T-helper 2 cell (primary cell): ENCODE results near the gene FCHSD2.

Source experiments
- DNase-seq, 5 experiments: peaks; one replicate each; pipeline versions ENCODE4 v3.0.0 to v3.0.0-alpha.2; 2012 to 2022

The FCHSD2 gene

DNA sequence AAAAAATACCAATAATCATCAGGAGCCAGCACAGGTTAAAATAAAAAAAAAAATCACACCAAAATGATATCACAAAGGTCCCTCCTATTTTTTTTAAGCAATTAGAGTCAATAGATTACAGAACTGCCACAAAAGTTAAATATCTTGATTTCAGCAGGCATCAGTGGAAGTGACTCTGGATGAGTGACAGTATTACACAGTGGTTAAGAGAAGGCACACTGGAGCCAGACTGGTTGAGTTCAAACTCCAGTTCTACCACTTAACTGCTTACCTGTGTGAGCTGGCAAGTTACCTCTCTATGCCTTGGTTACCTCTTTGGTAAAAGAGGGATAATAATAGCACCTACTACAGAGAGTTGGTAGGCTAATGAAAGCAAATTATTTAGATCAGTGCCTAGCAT is 179.4 kb downstream of the FCHSD2 start:
- no peak for DNase-seq

DNA sequence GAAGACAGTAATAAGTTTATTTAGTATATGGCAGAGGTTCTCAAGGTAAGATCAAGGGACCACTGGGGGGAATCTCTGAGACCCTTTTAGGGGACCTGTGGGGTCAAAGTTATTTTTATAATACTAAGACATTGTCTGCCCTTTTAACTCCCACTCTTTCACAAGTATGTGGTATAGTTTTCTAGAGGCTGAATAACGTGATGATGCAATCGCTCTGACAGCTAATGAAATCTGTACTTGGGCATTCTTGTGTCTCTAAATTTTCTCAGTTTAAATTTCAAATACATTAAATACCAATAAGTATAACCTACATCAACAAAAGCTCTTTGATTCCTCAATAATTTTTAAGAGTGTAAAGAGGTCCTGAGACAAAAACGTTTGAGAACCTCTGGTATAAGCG is 180.0 kb downstream of the FCHSD2 start:
- no peak for DNase-seq

DNA sequence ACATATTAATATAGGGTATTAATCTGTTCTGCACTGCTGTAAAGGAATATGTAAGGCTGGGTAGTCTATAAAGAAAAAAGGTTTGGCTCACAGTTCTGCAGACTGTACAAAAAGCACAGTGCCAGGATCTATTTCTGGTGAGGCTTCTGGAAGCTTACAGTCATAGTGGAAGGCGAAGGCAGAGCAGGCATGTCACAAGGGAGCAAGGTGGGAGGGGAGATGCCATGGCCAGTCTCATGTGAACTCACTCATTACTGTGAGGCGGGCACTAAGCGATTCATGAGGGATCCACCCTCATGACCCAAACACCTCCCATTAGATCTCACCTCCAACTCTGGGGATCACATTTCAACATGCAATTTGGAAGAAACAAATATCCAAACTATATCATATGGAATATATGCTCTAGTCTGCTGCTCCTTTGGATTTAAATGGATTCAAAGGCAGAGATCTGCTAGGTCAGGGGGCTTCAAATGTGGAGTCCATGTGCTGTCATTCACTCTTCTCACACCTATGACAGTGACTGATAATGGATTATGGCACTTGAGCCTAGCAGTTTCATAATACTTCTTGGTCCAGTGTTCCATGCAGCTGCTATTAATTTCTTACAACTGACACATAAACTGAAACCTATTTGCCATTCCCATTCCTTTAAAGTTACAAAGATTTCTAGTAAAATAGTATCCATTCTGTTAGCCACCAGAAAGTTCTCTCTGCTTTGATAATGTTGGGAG is 182.0 kb downstream of the FCHSD2 start:
- DNase-seq: no peak

DNA sequence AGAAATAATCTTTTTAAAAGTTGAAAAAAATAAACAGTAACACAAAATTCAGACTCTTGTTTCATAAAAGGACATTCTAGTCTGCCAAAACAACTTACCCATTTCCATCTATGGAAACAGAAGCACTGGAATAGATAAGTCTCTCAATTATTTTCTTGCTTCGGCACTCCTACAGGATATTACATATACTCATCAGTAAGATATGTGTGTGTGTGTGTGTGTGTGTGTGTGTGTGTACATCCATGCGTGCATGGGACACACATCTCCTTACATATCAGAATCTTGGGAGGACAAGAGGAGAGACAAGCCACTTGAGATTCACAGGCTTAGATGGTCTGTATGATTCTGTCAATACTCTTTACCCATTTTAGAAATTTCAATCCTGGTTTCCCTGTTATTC is 183.3 kb downstream of the FCHSD2 start:
- DNase-seq: no peak

DNA sequence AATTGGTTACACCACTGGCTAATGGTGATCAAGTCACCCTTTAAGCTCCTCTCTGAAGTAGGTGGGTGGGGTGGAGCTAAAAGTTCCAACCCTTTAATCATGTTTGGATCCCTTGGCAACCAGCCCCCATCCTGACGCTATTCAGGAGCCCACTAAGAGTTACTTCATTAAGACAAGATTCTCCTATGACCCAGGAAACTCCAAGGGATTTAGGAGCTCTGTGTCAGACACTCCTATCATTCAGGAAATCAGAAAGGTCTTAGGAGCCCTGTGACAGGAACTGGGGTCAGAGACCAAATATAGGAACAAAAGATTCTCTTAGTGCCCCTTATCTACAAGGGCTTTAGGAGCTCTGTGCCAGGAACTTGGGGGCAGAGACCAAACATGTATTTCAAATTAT is 186.7 kb downstream of the FCHSD2 start:
- DNase-seq: no peak

DNA sequence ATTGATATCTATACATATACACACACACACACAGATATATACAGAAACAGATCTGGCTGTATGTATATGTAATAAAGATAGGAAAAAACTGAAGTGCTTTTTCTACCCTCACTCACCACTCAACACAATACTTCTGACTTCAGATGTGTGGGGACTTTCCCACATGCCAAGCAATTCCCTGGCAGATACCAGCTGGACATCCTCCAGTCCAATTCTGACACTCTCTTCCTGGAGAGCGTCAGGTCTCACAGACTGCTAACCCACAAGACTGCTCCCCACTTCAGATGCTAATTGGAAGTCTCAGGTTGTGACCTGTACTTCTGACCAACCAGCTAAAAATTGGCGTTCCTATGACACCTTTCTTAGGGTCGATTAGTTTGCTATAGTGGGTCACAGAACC is 187.3 kb downstream of the FCHSD2 start:
- no peak for DNase-seq

DNA sequence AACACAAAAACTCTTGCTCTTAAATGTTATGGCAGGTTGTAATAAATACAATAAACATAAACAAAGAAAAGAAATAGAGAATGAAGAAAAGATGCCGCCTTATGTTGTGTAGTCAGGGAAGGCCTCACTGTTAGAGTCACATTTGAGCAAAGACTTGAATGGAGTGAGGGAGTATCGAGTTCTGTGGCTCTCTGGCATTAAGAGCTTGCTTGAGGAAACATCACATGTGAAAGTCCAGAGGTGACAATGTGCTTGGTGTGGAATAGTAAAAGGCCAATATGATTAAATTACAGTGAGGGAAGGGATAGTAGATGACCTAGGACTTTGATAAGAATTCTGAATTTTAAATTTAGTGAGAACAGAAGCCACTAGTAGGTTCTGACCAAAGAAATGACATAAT is 188.5 kb downstream of the FCHSD2 start:
- no peak for DNase-seq

DNA sequence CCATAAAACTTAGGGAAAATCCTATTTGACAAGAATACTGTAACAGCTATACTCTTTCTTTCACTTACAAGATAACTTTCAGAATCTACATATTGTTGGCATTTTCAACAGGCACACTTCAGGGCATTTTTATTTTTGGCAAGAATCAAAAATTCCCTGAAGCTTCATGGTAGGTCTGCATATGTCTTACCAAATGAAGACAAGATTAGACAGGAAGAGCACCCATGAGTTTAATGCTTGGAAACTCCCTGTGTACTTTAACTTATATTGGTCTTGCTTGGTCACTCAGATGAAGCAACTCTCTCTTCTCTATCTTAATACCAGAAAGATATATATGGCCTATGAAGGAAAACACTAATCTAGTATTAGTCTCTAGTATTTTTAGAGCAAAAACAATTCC is 190.2 kb downstream of the FCHSD2 start:
- no peak for DNase-seq

DNA sequence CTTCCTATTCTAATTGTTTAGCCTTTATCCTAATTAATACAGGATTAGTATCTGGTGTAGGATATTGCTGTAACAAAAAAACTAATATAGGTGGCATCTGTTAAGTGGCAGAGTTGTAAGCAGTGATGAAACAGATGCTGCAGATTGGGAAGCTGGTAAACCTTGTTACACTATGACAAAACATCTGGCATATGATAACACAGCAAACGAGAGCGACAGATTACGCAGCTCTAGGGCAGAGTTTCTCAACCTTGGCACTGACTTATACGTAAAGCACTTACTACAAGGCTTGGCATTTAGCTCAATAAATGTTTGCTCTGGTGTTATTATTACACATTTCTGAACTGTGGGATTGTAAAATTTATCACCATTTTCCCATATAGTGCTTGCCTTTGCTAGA is 190.9 kb downstream of the FCHSD2 start:
- no peak for DNase-seq

DNA sequence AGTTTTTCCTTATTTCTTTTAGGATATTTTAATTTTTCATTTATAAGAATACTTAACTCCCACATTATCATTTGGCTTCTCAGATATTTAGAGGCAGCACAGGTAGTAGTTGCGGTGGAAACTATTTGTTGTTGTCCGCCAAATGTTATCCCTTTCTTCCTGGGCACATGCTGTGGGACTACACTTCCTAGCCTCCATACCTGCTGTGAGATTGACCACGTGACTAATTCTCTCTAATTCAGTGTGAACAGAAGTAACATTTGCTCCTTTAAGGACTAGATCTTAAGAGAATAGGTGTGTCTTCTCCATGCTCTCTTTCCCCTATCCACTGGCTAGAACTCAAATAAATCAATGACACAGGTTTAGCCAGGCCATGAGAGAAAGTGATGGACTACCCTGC is 191.4 kb downstream of the FCHSD2 start:
- no peak for DNase-seq

DNA sequence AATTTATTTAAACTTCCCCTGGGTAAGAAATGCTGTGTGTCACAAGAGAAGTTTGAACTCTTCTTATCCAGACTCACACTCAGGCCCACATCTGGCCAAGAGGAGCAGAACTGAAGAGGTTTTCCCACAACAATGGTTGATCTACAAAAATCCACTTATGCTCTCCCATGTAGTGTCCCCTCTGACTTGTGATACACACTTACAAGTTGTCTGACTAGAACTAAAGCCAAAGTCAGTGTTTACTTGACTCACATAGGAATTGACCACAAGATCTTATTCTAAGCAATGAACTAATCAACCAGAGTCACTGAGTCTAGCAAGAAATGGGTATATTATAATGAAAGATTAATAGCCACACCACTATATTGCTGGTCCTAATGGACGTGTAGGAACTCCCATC is 194.9 kb downstream of the FCHSD2 start:
- no peak for DNase-seq

DNA sequence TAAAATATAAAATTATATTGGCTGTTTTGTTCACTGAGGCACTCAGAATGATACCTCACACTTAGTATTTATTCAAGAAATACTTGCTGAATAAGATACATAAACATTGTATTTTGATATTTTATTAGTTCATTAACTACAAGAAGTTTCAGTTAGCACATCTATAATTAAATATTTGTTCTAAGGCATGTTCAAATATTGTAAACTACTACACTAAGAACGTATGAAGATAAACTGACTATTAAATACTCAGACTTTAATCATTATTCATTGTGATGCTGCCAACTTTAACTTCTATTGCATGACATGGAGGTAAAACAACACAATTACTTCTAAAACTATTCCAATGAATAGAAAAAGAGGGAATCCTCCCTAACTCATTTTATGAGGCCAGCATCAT is 198.5 kb downstream of the FCHSD2 start:
- DNase-seq: no peak

DNA sequence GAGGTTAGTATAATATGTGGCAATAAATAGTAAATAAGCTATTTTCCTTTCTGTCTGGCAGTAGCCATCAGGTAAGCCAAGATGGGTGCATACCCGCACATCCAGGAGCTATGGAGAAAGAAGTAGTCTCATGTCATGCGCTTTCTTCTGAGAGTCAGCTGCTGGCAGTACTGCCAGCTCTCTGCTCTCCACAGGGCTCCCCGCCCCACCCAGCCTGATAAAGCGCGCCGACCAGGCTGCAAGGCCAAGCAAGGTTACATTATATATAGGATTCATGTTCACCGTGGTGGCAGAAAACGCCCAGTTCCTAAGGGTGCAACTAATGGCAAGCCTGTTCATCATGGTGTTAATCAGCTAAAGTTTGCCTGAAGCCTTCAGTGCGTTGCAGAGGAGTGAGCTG is 201.7 kb downstream of the FCHSD2 start:
- no peak for DNase-seq

DNA sequence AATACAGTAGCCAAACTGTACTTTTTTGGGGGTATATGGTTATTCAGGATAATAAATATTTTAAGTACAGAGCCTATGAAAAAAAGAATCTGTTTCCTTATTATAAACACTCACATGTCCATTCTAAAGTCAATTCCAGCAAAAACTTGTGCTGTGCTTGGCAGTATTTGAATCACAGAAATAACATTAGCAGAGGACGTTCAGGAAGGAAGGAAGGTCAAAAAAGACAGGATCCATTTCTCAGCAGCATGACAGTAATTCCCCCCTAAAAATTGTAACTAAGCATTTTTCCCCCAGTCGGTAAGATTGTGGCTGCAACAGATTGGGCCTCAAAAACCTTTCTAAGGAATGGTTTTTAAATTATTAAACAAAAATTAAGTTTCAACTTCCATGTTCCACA is 203.1 kb downstream of the FCHSD2 start:
- DNase-seq: no peak

DNA sequence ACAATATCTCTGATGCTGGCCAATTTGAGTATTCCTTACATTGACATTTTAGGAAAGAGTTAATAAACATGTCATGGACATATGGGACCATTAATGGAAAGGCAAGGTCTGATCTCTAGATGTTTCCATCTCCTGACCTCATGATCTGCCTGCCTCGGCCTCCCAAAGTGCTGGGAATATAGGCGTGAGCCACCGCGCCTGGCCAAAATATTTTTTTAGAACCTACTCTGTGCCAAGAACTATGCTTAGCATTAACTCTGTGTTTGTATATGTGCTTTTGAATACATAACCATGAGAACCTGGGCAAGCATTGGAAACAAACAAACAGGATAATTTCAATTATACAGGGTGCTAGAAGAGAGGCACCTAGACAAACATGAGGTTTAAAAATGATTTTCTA is 204.7 kb downstream of the FCHSD2 start:
- no peak for DNase-seq

DNA sequence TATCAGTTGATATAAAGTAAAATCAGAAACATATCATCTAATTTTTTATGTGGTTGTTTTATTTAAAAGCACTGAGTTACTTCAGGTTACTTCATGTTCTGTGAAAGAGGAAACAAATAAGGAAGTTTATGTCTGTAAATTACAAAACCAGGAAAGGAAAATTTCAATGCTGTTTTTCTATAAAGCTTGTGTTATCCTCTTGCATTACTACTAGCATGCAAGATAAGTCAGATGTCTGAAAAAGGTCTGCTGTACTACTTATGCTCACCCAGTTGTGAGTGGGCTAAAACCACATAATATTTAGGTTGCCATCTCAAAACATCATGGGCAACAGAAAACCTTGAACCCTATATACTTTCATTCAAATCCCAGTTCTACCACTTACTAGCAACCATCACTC is 206.4 kb downstream of the FCHSD2 start:
- no peak for DNase-seq

DNA sequence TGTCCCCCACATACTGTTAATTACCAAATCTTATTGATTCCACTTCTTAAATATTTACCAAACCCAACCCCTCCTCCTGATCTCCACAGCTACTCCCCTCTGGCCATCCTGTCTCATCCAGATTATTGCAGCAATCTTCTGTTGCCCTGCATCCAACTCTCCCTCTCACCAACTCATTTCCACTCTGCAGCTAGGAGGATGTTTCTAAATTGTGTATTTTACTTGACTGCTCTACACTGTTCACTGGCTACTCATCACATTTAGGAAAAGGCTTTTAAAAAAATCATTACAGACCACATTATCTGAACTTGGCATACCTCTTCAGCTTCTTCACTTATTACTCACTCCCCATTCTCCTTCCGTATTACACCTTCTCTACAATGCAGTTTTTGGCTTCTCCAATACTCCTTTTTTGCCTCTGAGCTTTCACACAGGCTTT is 210.0 kb downstream of the FCHSD2 start:
- DNase-seq: no peak

DNA sequence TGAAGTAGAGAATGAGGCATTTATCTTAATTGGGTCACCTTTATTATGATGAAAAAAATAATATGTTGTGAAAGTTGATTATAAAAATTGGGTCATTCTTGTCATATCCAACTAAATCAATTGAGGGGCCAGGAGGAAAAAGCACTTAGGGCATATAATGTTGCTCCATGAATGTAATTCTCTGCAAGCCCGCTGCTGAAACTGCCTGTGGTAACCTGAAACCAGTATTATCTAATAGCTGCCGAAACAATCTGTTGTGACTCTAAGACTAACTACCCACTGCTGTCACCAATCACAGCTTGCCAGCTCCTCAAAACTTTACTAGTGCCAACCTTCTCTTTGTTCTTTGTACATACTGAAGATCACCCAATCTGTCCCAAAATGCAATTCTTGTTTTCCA is 212.1 kb downstream of the FCHSD2 start:
- peak in 1 of 5 experiments; percentile 6 for DNase-seq

DNA sequence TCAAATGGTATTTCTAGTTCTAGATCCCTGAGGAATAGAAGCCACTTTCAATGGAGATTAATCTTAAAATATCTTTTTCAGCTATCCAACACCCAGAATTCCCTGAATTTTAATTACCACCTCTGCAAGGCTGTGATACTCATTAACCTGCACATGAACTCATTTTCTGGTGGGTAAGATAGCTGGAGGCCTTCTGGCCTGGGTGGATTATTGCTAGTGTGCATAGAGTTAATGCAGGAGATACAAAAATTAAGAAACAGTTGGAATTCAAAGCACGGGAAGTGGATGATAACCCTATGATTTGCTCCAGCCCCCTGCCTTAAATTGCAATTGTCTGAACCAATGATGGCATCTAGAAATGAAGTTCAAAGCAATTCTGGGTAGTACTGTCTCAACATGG is 212.9 kb downstream of the FCHSD2 start:
- DNase-seq: no peak

DNA sequence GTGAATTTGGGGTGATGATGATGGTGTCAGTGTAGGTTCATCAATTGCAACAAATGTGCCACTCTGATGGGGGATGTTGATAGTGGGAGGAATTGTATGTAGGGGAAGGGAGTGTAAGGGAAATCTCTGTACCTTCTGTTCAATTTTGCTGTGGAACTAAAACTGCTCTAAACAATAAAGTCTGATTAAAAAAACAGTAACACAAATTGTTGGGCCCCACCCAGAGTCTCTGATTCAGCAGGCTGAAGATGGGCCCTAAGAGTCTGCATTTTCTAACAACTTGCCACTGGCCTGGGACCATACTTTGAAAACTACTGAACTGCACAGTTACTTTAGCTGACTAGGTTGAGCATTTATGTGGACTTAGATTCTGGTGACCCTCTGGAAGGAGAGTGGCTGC is 214.7 kb downstream of the FCHSD2 start:
- no peak for DNase-seq

DNA sequence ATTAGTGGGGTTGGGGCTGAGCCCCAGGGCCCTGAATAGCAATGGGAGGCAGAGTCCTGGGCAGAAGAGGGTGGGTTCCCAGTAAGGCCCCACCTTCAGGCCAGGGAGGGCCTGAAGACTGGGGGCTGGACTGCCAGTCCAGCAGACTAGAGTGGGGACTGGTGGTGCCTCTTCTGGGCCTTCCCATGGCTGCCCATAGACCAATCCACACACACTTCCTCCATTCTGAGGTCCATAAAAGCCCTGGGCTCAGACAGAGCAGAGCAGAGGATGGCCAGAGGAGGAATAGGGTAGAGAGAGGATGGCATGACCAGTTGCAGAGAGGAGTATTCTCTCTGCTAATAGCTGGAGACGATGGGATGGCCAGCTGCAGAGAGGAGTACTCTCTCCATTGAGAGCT is 216.0 kb downstream of the FCHSD2 start:
- no peak for DNase-seq

DNA sequence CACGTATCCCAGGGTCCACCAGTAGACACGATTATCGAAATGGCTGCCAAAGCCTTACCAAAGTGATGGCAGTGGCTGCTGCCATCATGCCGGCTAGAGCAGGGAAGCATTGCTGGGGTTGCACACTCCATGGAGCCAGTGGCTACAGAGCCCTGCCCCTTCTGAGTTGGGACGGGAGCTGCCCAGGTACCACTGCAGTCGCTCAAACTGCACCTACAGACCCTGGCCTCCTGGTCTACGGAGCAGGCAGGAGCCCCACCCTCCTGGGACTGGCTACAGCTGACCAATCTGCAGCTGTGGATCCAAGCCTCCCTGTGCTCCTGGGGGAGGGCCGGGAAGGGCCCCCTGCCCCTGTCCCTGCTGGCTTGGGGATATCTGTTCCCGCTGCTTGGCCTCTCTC is 216.5 kb downstream of the FCHSD2 start:
- no peak for DNase-seq

DNA sequence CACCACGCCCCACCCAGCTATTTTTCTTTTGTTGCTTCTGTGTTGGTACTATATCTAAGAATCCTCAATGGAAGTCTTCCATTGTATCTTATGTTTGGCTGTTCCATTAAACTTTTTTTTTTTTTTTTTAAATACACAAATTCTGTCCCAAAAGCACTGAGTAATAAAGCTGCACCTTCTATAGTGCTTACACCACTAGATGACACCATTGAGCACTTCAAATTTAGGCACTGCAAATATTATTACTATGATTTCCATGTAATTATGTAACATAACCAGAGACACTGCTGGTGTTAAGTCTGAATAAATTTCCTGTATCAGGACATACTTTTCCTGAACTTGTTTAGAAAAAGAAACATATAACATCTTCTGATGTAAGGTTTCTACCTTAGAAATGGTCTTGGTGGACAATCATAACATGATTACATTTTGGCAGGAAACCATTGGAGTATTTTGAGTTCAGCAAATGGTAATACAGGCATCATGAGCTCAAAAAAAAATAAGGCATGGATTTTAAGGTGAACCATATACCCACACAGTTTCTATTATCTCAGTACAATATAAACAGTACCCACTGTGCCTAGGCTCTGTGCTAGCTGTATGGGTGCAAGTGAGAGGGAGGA is 217.4 kb downstream of the FCHSD2 start:
- peak in 1 of 5 experiments; percentile 42 for DNase-seq

DNA sequence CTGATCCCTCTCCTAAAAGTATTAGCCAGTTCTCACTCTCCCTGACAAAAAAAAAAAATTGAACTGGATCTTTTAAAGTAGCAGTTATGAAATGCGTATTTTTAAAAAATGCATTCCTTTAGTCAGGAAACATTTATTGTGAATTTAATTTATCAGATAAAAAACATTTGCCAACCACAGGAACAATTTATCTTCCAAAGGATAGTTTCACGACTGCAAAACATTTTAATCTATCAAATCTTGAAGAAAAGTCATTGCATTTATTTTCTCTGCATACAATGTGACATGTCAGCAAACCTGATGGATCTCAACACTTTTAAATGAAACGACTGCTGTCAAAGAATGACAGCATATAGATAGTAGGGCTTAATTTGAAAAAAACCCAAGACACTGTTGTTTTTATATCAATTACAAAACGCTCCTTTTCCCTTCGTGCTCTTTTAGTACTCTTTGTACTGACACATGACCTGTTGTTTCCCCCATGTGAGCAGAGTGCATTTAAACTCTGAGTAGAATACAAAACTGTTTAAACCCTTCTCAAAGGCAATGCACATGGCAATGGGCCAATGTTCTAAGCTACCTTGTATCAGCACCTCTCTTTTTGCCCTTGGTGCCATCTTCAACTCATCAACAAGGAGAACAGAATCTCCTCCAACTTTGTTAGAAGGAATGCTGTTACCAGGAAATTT is 220.9 kb downstream of the FCHSD2 start:
- no peak for DNase-seq
